HG03103 (cell line): ENCODE data around the gene UGT1A9.

Experiments used
- ATAC-seq: cut with Tn5 transposase; IDR thresholded peaks from one replicate; pipeline ENCODE4 v1.9.1; 2021; ENCODE audit warnings: low read depth; ENCODE audit not compliant: unreplicated experiment

The UGT1A9 gene

DNA sequence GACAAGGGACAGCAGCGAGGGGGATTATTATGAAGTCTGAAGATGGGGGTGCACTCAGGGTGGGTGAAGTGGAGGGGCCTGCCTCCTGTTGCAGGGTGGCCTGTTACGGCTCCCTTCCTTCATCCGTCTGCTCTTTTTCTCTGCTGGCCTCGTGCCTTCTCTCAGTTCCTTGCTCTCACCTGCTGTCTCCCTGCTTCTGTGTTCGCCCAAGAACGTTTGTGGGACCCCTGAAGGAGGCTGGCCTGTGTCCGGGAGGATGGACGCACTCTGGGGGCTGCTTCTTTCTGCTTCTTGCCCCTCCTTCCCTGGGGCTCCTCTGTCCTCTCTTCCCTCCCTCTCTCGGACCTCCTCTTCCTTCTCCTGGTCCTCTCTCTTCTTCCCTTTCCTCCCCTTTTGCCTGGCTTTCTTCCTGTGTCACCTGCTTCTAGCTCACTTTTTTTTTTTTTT, 120.2 kb downstream of the UGT1A9 start:
- no peak for ATAC-seq

- ATAC-seq: no peak
These were observed 121.0 kb downstream of the UGT1A9 start for GRCh38 chr2:233792720-233793119.

DNA sequence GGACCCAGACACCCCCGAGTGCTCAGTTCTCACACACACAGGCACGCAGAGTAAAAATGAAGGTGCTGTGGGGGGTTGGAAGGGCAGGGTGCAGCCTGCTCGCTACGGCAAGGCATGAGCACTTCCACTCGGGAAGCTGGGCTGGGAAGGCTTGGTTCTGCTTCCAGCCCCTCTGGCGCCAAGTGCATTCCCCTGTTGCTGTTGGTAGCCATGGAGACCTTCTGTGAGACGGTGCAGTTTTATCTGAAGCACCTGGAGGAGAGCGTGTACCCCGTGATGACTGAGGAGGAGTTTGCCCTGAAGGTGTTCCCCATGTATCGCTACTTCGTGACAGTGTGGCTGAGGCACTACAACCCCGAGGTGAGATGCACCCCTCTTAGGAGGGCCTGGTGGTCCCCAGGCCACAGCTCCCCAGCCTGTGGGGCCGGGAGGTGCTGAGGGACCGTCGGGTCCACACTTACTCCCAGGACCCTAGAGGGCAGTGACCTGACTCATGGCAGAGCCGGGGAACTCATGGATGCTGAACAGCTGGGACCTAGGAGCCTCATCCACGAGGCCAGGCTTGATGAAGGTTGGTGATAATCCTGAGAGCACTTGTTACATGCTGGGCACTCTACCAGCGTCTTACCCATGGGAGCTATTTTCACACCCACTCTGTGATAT, 121.9 kb downstream of the UGT1A9 start:
- ATAC-seq: no peak

GRCh38 chr2:233794128-233794658, 122.5 kb downstream of the UGT1A9 start:
- ATAC-seq: no peak

DNA sequence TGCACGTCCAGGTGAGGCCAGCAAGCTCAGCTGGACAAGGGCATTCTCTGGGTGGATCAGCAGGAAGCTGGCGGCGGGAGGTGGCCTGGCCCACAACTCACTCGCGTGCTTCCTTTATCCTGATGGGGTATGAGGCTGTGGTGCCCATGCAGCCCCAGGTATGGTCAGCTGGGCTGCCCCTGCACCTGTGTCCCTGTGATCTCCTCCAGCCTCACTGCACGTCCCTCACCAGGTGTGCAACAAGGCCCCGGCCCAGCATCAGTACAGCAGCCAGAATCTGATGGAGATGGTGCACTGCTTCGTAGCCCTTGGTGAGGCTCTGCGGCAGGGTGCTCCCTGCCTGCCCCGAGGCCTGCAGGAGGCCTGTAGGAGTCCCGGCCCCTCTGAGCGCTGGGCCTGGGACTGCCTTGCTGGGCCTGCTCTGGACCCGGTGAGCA, 124.1 kb downstream of the UGT1A9 start:
- ATAC-seq: no peak

DNA sequence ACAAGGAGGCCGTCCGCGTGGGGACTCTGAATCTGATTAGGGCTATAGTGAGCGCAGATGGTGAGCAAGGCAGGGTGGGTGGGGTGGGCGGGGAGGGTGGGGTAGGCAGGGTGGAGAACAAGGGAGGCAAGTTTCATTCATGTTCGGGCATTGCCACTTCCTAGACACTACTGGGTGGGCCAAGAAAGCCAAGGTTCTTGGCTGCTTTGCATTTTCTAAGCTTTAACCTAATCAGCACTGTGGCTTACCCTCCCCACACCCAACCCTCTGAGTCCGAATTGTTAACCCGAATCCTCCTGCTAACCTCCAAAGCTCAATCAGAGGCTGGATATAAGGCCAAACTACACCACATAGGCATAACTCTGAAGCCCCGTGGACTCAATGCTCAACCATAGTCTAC, 124.6 kb downstream of the UGT1A9 start:
- no peak for ATAC-seq

DNA sequence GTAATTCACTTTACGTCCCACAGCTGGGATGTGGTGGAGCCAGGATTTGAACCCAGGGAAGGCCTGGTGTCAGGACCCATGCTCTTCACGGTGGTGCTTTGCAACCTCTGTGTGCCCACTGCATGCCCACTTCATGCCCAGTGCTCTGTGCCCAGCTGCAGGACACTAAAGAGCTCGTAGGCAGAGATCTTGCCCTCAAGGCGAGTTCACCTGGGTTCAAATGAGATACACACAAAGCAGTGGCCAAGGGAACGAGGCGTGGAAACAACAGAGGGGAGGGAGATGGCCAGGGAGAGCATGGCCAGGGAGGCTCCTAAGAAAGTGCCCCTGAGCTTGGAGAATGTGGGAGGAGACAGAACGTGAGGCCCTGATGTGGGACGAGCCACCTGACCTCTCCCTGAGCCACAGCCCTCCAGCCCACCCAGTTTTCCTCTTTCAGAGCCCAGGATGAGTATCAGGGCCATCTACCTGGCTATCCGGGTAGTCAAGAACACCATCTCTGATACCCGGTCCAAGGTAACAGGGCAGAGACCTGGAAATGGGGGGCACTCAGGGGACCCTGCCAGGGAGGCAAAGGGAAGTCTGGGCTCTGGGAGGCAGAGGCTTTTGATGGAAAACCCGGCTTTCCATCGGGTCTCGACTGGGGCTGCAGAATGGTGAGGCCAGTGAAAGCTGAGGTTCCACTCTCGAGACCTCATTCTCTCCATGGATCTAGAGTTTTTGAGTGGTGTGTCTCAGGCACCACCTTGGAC, 126.8 kb downstream of the UGT1A9 start:
- ATAC-seq: no peak

GRCh38 chr2:233799087-233799665, 127.5 kb downstream of the UGT1A9 start:
- no peak for ATAC-seq

DNA sequence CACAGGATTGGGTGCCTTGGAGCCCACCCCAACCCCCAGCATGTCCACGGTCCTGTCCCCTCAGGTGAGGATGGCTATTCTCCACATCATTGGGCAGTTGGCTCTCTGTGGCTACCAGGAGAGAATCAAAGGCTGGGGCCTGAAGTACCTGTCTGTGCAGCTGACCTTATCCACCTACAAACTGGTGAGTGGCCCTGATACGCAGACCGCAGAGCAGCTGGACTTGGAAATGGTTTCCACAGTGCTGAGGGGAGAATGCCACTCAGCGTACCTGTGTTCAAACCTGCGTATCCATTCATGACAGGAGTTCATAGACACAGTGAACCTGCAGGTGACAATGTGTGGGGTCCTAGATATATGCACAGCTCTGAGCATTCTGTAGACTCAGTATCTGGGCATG, 128.0 kb downstream of the UGT1A9 start:
- no peak for ATAC-seq

GRCh38 chr2:233800208-233800607, 128.5 kb downstream of the UGT1A9 start:
- no peak for ATAC-seq

GRCh38 chr2:233801357-233802131, 129.8 kb downstream of the UGT1A9 start:
- no peak for ATAC-seq

DNA sequence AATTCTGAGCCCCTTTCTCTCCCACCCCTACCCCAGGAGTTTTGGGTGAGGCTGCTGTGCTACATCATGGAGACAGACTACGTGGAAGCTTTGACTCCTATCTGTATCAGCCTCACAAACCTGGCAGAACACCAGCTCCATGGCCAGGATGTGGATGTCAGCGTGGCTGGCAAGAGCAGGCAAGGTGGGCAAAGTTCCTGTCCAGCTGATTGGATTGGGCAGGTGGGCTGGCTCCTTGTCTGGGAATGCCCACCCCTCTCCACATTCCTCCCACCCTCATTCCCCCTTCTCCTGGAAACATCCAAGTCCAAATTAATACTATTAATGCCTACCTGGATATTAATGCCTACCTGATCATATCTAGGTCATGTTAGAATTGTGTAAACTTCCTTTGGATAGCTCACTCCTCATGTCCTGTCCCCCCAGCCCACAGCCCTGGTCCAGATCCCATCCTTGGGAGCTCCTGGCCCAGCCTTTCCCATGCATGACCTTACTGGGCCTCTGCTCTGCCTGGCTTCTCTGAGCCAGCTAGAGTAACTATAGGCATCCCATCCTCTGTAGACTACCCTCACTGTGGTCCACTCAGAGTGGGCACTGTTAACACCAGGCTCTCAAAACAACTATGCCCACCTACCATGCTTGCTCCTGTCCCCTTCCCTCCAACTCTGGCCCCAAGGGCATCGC, 130.6 kb downstream of the UGT1A9 start:
- no peak for ATAC-seq

DNA sequence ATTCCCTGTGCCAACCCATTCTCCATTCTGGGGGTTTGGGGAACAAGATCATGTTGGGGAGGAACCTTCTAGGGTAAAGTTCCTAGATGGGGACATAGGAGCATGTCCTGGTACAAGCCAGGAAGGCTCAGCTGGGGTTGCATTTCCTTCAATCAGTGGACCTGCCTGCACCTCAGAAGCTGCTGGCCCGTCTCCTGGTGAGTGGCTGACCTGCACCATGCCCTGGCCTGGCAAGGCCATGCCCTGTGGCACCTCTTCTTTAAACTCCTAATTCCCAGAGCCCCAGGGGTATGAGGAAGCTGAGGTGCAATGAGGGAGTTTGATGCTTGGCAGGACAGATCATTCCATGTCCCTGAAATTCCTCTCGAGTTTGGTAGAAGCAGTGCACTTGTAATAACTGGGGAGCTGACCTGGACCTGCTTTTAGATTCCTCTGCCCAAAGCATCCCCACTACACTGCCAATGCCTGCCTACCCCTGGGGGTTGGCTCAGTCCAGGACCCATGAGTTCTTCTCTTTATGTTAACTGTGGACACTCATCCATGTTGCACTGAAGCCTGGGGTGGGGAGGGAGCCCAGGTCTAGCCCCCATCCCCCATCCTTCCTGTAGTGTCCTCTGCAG, 131.7 kb downstream of the UGT1A9 start:
- no peak for ATAC-seq

DNA sequence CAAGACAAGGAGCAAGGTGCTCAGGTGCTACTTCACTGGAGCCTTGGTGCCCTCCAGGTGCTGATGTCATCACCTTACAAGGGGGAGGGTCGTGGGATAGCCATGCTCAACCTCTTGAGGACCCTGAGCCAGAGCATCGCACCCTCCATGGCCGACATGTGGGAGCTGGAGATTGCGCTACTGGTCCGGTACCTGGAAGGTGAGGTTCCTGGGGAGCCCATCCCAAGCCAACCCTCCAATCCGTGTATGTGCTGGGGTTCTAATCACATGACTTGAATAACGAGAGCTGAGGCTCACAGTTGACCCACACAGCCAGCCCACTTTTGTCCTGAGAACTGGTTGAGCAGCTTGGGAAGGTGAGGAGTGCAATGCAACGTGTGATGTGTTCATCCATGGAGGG, 132.3 kb downstream of the UGT1A9 start:
- no peak for ATAC-seq

DNA sequence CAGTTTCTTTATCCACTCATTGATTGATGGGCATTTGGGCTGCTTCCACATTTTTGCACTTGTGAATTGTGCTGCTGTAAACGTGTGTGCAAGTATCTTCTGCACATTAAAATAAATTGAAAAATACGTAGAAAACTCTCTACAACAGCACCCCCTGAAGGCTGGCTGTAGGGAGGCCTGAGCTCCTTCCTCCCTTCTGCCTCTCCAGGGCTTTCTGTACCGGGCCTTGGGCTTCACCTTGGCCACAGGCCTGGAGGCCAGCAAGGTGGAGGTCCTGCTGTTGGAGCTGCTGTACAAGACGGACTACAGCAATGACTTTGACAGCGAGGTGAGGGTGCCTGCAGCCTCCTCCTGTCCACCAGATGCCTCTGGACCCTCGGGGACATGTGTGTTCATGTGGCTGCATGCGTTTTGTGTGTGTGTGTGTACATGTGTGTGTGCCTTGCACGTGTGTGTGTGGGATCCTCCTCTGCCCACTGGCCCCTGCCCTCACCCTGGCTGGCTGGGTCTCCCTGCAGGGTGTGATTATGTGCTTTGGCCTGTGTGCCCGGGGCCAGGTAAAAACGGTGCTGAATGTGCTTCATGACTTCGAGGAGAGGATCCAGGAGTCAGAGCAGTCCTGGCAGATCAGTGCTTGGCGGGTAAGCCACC, 135.6 kb downstream of the UGT1A9 start:
- ATAC-seq: no peak

DNA sequence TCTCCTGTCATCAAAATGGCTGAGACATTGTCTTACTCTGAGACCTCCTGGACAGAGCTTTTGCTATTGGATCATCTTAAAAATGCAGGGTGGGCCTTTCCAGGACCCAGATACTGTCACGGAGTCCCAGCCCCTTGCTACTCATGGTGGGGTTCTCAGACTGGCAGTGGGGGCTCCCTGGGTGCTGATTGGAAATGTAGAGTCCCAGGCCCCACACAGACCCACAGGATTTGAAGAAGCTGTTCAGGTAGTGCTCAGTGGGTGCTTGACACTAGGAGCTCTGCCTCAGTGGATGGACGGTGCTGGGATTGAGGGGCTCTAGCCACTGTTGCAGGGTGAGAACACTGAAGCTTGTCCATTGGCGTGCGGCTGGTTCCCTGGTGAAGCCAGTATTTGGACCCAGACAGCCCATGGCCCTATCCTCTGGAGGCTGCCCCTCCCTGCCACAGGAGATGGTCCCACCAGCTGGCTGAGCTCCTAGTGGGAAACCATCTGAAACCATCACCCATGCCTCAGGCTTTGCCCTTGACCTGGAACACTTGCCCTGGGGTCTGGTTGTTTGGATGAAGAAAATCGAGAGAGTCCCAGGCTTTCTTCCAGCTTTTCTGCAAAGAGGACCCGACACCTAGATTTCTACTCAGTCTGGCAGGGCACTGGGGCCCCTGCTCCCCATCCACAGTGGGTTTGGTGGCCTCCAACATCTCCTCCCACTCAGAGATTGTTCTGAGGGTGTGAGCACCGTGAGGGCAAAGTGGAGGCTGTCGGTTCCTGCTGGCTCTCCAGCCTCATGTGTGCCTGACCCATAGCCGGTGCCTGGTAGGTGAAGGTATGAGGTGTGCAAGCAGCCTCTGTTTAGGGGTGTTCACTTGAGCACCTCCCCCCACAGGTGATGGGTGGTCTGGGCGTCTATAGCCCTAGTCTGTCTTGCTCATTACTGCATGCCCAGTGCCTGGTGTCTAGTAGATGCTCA, 136.6 kb downstream of the UGT1A9 start:
- ATAC-seq: no peak

GRCh38 chr2:233810385-233810784, 138.7 kb downstream of the UGT1A9 start:
- no peak for ATAC-seq

- ATAC-seq: no peak
These were observed 139.4 kb downstream of the UGT1A9 start for GRCh38 chr2:233811087-233811486.
